ENCODE results near the gene TACR3.

DNA sequence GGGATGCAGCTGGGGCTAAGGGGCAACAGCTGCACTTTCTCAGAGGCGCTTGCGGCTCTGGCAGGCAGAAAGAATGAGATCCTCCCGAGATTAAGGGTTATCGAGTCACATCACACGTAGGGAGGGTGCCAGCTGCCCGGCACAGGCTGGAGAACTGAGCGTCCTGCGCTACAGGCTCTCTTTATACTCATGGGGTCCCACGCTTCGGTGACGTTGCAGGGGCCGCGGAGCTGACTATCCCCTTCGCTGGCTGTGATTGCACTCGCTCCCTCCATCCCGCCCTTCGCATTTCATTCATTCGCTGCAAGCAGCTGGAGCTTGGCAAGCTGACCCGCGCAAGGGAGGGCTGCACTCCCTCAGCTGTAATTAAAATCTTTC, at the start of gene TACR3:
- TF ChIP-seq, protein P1, sequence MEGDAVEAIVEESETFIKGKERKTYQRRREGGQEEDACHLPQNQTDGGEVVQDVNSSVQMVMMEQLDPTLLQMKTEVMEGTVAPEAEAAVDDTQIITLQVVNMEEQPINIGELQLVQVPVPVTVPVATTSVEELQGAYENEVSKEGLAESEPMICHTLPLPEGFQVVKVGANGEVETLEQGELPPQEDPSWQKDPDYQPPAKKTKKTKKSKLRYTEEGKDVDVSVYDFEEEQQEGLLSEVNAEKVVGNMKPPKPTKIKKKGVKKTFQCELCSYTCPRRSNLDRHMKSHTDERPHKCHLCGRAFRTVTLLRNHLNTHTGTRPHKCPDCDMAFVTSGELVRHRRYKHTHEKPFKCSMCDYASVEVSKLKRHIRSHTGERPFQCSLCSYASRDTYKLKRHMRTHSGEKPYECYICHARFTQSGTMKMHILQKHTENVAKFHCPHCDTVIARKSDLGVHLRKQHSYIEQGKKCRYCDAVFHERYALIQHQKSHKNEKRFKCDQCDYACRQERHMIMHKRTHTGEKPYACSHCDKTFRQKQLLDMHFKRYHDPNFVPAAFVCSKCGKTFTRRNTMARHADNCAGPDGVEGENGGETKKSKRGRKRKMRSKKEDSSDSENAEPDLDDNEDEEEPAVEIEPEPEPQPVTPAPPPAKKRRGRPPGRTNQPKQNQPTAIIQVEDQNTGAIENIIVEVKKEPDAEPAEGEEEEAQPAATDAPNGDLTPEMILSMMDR (conservative IDR thresholded peaks at IDR 0.05; ENCODE audit: low read depth, low read length), result no peak
- TF ChIP-seq POLR2A (IDR thresholded peaks at IDR 0.05; ENCODE audit: low read depth, low read length) (no peak), MXI1 (IDR thresholded peaks at IDR 0.05; ENCODE audit: borderline replicate concordance, low read depth, low read length) (no peak), BHLHE40 (IDR thresholded peaks at IDR 0.05; ENCODE audit: low read depth, low read length) (no peak), RAD21 (IDR thresholded peaks at IDR 0.05; ENCODE audit: low read length) (no peak)
- TF ChIP-seq, protein P2, sequence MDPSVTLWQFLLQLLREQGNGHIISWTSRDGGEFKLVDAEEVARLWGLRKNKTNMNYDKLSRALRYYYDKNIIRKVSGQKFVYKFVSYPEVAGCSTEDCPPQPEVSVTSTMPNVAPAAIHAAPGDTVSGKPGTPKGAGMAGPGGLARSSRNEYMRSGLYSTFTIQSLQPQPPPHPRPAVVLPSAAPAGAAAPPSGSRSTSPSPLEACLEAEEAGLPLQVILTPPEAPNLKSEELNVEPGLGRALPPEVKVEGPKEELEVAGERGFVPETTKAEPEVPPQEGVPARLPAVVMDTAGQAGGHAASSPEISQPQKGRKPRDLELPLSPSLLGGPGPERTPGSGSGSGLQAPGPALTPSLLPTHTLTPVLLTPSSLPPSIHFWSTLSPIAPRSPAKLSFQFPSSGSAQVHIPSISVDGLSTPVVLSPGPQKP (IDR thresholded peaks at IDR 0.05; ENCODE audit: borderline replicate concordance, low read depth, low read length), result no peak

Measured in IMR-90 (cell line).